Cardiac septum (tissue), 1 donor: Measurements from ENCODE around the gene SAMD4B. TPM values are rescaled to one million over a fixed set of nuclear protein-coding genes. Genes with fewer than 3 reads are reported as not detected.

Experiments used
- DNase-seq: peaks from one replicate; pipeline ENCODE4 v3.0.0-alpha.2; 2020; ENCODE audit warnings: low spot score
- intact Hi-C: fragments of 100-400 bp; cut with DNase I; formaldehyde crosslinking; loops from one replicate; pipeline ENCODE4 v1.14.0; 2022
- total RNA-seq: library from RNA; stranded (reverse); fragmentation: NEBNext Ultra II Directional; extraction: Animal tissue kit (Norgen Biotek cat#: 25700); gene quantifications from one replicate; pipeline ENCODE4 v1.2.1, GENCODE V29; 2021
- donor health status: DM: no; HTN: no; CAD: no.

SAMD4B gene
- total RNA-seq, 1 donor from 2014 or later = 65.8 TPM

- intact Hi-C loops = loop anchor here (1.0 kb wide), 1 partner anchor 9 kb away; no protein-coding TSS in a partner anchor
- peak; percentile 97 for DNase-seq
Observed at GRCh38 chr19:39402346-39403300, 60.4 kb downstream of the SAMD4B start.

DNA sequence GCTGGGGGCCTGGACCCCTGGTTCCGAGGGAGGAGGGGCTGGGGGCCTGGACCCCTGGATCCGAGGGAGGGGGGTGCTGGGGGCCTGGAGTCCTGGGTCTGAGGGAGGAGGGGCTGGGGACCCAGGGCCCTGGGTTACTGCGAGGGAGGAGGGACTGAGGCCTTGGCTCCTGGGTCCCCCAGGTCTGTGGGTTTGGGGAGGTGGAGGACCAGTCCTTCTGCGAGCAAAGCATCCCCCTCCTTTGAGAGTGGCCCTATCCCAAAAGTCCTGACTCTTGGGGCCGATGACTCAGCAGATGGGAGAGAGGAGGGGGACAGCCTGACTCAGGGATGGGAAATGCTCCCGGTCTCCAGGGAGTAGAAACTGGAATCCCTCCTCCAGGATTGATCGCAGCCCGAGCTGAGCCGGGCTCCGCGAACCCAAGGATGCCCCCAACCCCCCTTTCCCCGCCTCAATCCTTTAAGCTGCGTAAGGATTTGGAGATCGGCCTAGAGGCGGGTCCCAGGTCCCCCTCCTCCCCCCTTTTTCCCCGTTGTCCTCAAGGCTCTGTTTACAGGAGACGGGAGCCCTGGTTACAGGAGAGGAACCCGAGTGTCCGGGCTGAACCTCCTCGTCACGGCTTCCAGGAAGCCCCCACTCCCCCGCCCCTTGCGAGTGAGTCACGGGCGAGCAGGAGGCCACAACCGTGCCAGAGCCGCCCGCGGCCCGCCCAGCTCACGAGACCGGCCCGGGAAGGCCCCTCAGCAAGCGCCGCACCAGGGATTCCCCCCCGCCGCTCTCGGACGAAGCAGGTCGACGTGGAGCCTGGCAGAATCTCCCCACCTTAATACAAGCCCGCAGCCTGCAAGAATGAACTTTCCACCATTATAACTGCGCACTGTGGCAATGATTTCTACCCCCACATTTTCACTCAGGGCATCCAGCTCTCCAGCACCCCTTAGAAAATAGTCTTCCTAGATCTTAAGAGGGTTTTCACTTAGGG is 61.4 kb downstream of the SAMD4B start:
- intact Hi-C loops = no loop called here
- DNase-seq = peak; percentile 99

GRCh38 chr19:39405261-39405957 is 63.2 kb downstream of the SAMD4B start:
- no peak for DNase-seq
- intact Hi-C loops = no loop called here

DNA sequence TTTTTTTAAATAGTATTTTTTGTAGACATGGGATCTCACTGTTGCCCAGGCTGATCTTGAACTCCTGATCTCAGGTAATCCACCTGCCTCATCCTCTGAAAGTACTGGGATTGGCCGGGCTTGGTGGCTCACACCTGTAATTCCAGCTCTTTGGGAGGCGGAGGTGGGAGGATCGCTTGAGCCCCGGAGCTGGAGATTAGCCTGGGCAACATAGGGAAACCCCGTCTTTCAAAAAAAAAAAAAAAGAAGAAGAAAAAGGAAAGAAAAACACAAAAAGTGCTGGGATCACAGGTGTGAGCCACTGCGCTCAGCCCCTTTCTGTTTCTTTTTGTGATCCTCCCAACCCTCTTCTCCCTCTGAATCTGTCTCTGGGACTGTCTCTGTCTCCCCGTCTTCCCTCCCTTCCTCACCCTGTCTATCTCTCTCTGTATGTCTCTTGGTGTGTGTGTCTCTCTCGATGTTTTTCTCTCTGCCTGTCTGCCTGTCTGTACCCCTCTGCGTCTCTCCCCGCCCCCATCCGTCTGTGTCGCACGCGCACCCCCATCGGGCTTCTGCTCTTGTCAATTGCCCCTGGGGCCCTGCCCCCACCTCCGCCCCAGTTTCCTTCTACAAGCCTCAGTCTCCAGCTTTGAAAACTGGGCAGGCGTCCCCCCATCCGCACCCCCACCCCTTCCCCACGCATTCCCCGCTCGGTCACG is 63.9 kb downstream of the SAMD4B start:
- no peak for DNase-seq
- intact Hi-C loops = no loop called here

- DNase-seq = peak; percentile 97
- intact Hi-C loops = no loop called here
Observed at GRCh38 chr19:39406656-39407409, 64.6 kb downstream of the SAMD4B start, which contains the start of gene ZFP36. ZFP36 (plus strand) TSS chr19:39406847; CDS start chr19:39406905, 58 bp downstream.

GRCh38 chr19:39407410-39407659 is 65.1 kb downstream of the SAMD4B start:
- intact Hi-C loops = no loop called here
- no peak for DNase-seq

- intact Hi-C loops = no loop called here
- DNase-seq = peak; percentile 83
Observed at GRCh38 chr19:39407660-39408391, 65.6 kb downstream of the SAMD4B start.

DNA sequence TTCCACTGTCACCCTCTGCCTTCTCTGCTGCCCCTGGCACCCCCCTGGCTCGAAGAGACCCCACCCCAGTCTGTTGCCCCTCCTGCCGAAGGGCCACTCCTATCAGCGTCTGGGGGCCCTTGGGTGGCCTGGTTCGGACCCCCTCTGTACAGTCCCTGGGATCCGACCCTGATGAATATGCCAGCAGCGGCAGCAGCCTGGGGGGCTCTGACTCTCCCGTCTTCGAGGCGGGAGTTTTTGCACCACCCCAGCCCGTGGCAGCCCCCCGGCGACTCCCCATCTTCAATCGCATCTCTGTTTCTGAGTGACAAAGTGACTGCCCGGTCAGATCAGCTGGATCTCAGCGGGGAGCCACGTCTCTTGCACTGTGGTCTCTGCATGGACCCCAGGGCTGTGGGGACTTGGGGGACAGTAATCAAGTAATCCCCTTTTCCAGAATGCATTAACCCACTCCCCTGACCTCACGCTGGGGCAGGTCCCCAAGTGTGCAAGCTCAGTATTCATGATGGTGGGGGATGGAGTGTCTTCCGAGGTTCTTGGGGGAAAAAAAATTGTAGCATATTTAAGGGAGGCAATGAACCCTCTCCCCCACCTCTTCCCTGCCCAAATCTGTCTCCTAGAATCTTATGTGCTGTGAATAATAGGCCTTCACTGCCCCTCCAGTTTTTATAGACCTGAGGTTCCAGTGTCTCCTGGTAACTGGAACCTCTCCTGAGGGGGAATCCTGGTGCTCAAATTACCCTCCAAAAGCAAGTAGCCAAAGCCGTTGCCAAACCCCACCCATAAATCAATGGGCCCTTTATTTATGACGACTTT is 66.4 kb downstream of the SAMD4B start:
- no peak for DNase-seq
- intact Hi-C loops = no loop called here

DNA sequence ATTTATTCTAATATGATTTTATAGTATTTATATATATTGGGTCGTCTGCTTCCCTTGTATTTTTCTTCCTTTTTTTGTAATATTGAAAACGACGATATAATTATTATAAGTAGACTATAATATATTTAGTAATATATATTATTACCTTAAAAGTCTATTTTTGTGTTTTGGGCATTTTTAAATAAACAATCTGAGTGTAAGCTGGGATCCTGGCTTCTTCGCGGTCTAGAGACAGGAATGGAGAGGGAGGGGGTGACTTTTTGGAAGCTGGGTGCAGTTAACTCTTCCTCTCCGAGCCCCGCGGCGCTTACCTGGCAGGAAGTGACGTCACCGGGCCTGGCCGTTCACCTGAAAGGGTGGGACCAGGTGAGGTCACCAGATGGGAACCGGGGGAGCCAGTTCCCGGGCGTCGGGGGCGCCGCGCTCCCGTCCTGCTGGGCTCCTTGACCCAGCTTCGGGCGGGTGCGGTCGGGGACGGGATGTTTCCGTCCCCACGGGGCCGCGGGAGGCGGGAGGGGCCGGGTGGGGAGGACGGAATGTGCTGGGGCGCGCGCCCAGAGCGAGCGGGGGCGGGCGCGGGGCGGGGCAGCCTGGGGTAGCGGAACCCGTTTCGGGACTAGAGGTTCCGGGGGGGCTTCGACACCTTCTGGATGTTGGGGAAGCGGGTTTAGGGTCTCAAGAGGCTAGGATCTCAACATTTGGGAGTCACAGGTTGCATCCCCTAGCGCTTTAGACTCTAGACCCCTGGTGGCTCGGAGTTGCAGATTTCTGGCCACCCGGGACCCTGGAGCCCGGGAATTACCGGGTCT is 67.2 kb downstream of the SAMD4B start:
- intact Hi-C loops = loop anchor here (2.0 to 10.0 kb wide), 4 partner anchors 13 to 1305 kb away; partner anchors contain the start of genes COQ8B, ITPKC, PAK4 and SAMD4B
- DNase-seq = peak; percentile 95

- intact Hi-C loops = loop anchor here (2.0 to 10.0 kb wide), 4 partner anchors 13 to 1305 kb away; partner anchors contain the start of genes COQ8B, ITPKC, PAK4 and SAMD4B
- peak; percentile 89 for DNase-seq
Observed at GRCh38 chr19:39410017-39410830, 68.0 kb downstream of the SAMD4B start.

DNA sequence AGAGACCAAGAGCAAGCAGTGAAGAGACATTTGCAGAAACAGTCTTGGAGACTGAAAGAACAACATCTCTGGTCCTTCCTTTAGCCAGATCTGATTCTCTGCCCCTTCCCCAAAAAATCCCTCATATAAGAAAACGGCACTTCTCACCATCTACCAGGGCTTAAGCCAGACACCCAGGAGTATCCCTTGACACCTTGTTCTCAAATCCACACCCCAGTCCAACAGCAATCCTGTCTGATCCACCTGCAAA is 68.5 kb downstream of the SAMD4B start:
- DNase-seq = no peak

GRCh38 chr19:39411081-39411831 is 69.0 kb downstream of the SAMD4B start:
- DNase-seq = no peak
- intact Hi-C loops = loop anchor here (1.0 to 10.0 kb wide), 5 partner anchors 9 to 1304 kb away; partner anchors contain the start of genes COQ8B, ITPKC, PAK4 and SAMD4B

More for the DNA sequence above, 68.5 kb downstream of the SAMD4B start:
- intact Hi-C loops = loop anchor here (1.0 to 10.0 kb wide), 5 partner anchors 8 to 1304 kb away; partner anchors contain the start of genes COQ8B, ITPKC, PAK4 and SAMD4B

DNA sequence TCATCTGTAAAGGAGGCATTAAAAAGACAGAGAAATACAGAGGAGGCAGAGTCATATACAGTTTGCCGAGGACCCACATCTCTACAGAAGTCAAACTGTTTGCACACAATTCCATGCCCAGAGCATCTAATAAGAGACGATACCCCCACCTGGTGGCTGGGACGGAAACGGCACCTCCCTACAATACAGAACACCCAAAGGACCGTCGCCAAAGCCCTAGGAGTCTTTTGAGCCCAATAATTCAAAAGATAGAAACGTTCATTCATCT is 69.5 kb downstream of the SAMD4B start:
- peak; percentile 92 for DNase-seq
- intact Hi-C loops = loop anchor here (1.0 to 10.0 kb wide), 5 partner anchors 9 to 1303 kb away; partner anchors contain the start of genes COQ8B, ITPKC, PAK4 and SAMD4B

DNA sequence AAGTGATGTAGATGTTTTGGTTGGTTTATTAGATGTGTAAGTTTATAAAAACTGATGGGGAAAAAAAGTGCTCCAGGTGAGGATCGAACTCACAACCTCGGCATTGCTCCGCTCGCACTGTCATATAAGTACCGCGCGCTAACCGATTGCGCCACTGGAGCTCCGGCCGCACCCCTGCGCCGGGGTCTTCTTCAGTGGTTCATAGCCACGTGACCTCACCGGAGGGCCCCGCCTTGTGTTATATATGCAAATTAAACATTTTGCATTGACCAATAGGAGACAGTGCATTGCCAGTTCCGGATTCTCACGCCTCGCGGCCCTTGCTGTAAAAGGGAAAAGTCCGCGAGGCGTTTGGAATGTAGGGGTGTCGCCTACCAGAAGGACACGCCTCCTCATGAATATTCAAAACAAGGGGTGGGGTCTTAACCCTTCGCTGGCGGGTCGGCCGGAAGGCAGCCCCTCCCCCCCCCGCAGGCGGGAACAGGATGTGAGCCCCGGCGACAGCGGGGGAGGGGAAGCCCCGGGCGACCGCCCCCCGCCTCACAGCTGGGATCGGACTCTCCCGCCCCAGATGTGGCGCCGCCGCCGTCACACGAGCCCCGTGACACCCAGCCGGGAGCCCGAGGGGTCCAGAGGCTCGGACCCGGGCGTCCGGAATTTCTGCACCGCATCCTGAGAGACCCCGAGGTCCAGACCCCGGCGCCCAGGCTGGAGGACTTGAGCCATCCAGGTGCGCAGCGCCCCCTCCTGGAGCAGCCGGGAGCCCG is 70.1 kb downstream of the SAMD4B start, which contains the start of gene PLEKHG2:
TSS of gene PLEKHG2 (plus strand) at position 570 of the 767 bp plus-strand sequence. CDS start 1,418 bp downstream, outside the sequence.
- intact Hi-C loops = loop anchor here (5.0 to 10.0 kb wide), 3 partner anchors 70 to 1303 kb away; partner anchors contain the start of genes COQ8B, ITPKC, PAK4 and SAMD4B
- peak; percentile 97 for DNase-seq
